GM23338 (cell line): ENCODE results near the gene HSF2BP.

Source experiments
- CREB1 ChIP-seq: fragments of 250-450 bp; sonication (Bioruptor Pico); IDR thresholded peaks from 2 replicates; pipeline ENCODE4 v1.5.0; 2020; ENCODE audit warnings: low read depth, mild to moderate bottlenecking, moderate library complexity
- EZH2 ChIP-seq: fragments of 200-600 bp; sonication (generic); IDR thresholded peaks from one replicate; pipeline ENCODE4 v1.8.0; 2017; ENCODE audit warnings: antibody characterized with exemption, mild to moderate bottlenecking, low read depth; ENCODE audit not compliant: unreplicated experiment
- EZH2phosphoT487 ChIP-seq: fragments of 200-600 bp; sonication (generic); IDR thresholded peaks from one replicate; pipeline ENCODE4 v1.8.1; 2018; ENCODE audit warnings: antibody characterized with exemption; ENCODE audit not compliant: unreplicated experiment
- POLR2AphosphoS5 ChIP-seq: IDR thresholded peaks from 2 replicates; pipeline ENCODE4 v1.6.1; 2016; ENCODE audit warnings: antibody characterized with exemption, low read depth
- REST ChIP-seq: IDR thresholded peaks from one replicate; pipeline ENCODE4 v1.6.1; 2018; ENCODE audit warnings: antibody characterized with exemption; ENCODE audit not compliant: unreplicated experiment
- STAT1 ChIP-seq: IDR thresholded peaks from one replicate; pipeline ENCODE4 v1.6.1; 2016; ENCODE audit warnings: antibody characterized with exemption; ENCODE audit not compliant: unreplicated experiment
- TF ChIP-seq, protein P1 (sequence below), 2 experiments: fragments of 200-600 bp in 1 of 2; sonication (generic) in 1 of 2; conservative IDR thresholded peaks; 2 replicates each; pipeline versions ENCODE4 v1.5.1 to v1.6.1; 2016 to 2017; ENCODE audit warnings: antibody characterized with exemption in 2 of 2, low read depth in 2 of 2, mild to moderate bottlenecking in 2 of 2, moderate library complexity in 1 of 2
- TF ChIP-seq, protein P2 (sequence below): IDR thresholded peaks from 2 replicates; pipeline ENCODE4 v1.6.1; 2016; ENCODE audit warnings: antibody characterized with exemption

- TF ChIP-seq EZH2 (no peak), EZH2phosphoT487 (no peak), POLR2AphosphoS5 (no peak), REST (no peak), CREB1 (CRISPR knock-in tag) (no peak), STAT1 (no peak)
- TF ChIP-seq, protein P1, sequence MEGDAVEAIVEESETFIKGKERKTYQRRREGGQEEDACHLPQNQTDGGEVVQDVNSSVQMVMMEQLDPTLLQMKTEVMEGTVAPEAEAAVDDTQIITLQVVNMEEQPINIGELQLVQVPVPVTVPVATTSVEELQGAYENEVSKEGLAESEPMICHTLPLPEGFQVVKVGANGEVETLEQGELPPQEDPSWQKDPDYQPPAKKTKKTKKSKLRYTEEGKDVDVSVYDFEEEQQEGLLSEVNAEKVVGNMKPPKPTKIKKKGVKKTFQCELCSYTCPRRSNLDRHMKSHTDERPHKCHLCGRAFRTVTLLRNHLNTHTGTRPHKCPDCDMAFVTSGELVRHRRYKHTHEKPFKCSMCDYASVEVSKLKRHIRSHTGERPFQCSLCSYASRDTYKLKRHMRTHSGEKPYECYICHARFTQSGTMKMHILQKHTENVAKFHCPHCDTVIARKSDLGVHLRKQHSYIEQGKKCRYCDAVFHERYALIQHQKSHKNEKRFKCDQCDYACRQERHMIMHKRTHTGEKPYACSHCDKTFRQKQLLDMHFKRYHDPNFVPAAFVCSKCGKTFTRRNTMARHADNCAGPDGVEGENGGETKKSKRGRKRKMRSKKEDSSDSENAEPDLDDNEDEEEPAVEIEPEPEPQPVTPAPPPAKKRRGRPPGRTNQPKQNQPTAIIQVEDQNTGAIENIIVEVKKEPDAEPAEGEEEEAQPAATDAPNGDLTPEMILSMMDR (conservative IDR thresholded peaks at IDR 0.05; ENCODE audit: low read depth in 2 of 2), result no peak
- TF ChIP-seq, protein P2, sequence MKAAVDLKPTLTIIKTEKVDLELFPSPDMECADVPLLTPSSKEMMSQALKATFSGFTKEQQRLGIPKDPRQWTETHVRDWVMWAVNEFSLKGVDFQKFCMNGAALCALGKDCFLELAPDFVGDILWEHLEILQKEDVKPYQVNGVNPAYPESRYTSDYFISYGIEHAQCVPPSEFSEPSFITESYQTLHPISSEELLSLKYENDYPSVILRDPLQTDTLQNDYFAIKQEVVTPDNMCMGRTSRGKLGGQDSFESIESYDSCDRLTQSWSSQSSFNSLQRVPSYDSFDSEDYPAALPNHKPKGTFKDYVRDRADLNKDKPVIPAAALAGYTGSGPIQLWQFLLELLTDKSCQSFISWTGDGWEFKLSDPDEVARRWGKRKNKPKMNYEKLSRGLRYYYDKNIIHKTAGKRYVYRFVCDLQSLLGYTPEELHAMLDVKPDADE, result no peak
Measured at GRCh38 chr21:43658088-43658741, 1.1 kb downstream of the HSF2BP start.
